ENCODE data around the gene PPP1R14C. TPM values are rescaled to one million over a fixed set of nuclear protein-coding genes. Genes with fewer than 3 reads are reported as not detected.

The PPP1R14C gene
- total RNA-seq, 1 donor, result 3.6 TPM

- Histone ChIP-seq H3K27ac (ENCODE audit: low read depth, low read length) (no peak overlapping the region), H2AFZ (ENCODE audit: low read length) (no peak overlapping the region), H3K4me3 (ENCODE audit: insufficient read depth, low read length) (no peak overlapping the region), H3K27me3 (ENCODE audit: insufficient read depth, low read length) (no peaks in the 10 kb centered on the region), H3K79me2 (ENCODE audit: insufficient read depth, low read length) (no peaks in the 10 kb centered on the region), H3K36me3 (ENCODE audit: insufficient read depth, low read length) (no peaks in the 10 kb centered on the region), H3K9me3 (ENCODE audit: low read depth, low read length) (no peaks in the 10 kb centered on the region), H3K4me1 (ENCODE audit: insufficient read depth, low read length) (no peaks in the 10 kb centered on the region), H4K20me1 (ENCODE audit: insufficient read depth, low read length) (no peaks in the 10 kb centered on the region), H3K4me2 (ENCODE audit: insufficient read depth, low read length) (no peak overlapping the region)
- TF ChIP-seq CTCF (IDR thresholded peaks at IDR 0.05; ENCODE audit: extremely low read depth, low read depth, low read length), result no peak
- DNase-seq (ENCODE audit: insufficient read length, low spot score, missing footprints), result no peak
Observed at GRCh38 chr6:150220634-150221551, 78.0 kb downstream of the PPP1R14C start.

GRCh38 chr6:150224820-150225219 lies 82.0 kb downstream of the PPP1R14C start:
- Histone ChIP-seq H3K9me3 (ENCODE audit: low read depth, low read length) (no peaks in the 10 kb centered on the region), H3K4me2 (ENCODE audit: insufficient read depth, low read length) (no peak overlapping the region), H2AFZ (ENCODE audit: low read length) (no peak overlapping the region), H3K27me3 (ENCODE audit: insufficient read depth, low read length) (no peaks in the 10 kb centered on the region), H3K4me1 (ENCODE audit: insufficient read depth, low read length) (peaks cover 6% of the 10 kb centered on the region), H3K36me3 (ENCODE audit: insufficient read depth, low read length) (no peaks in the 10 kb centered on the region), H3K4me3 (ENCODE audit: insufficient read depth, low read length) (no peak overlapping the region), H3K79me2 (ENCODE audit: insufficient read depth, low read length) (no peaks in the 10 kb centered on the region), H3K27ac (ENCODE audit: low read depth, low read length) (no peak overlapping the region), H4K20me1 (ENCODE audit: insufficient read depth, low read length) (no peaks in the 10 kb centered on the region)
- DNase-seq (ENCODE audit: insufficient read length, low spot score, missing footprints), result no peak
- no peak for TF ChIP-seq CTCF (IDR thresholded peaks at IDR 0.05; ENCODE audit: extremely low read depth, low read depth, low read length)

- Histone ChIP-seq H3K4me1 (ENCODE audit: insufficient read depth, low read length) (peaks cover 28% of the 10 kb centered on the region), H3K27ac (ENCODE audit: low read depth, low read length) (no peak overlapping the region), H3K9me3 (ENCODE audit: low read depth, low read length) (no peaks in the 10 kb centered on the region), H2AFZ (ENCODE audit: low read length) (no peak overlapping the region), H3K79me2 (ENCODE audit: insufficient read depth, low read length) (no peaks in the 10 kb centered on the region), H3K36me3 (ENCODE audit: insufficient read depth, low read length) (no peaks in the 10 kb centered on the region), H3K27me3 (ENCODE audit: insufficient read depth, low read length) (no peaks in the 10 kb centered on the region), H4K20me1 (ENCODE audit: insufficient read depth, low read length) (no peaks in the 10 kb centered on the region), H3K4me2 (ENCODE audit: insufficient read depth, low read length) (no peak overlapping the region), H3K4me3 (ENCODE audit: insufficient read depth, low read length) (no peak overlapping the region)
- no peak for DNase-seq (ENCODE audit: insufficient read length, low spot score, missing footprints)
- TF ChIP-seq CTCF (IDR thresholded peaks at IDR 0.05; ENCODE audit: extremely low read depth, low read depth, low read length), result no peak
Observed at GRCh38 chr6:150227281-150227680, 84.4 kb downstream of the PPP1R14C start.

GRCh38 chr6:150228072-150228733 lies 85.4 kb downstream of the PPP1R14C start:
- Histone ChIP-seq H3K4me1 (ENCODE audit: insufficient read depth, low read length) (peaks cover 31% of the 10 kb centered on the region), H3K4me3 (ENCODE audit: insufficient read depth, low read length) (no peak overlapping the region), H3K27me3 (ENCODE audit: insufficient read depth, low read length) (no peaks in the 10 kb centered on the region), H4K20me1 (ENCODE audit: insufficient read depth, low read length) (no peaks in the 10 kb centered on the region), H3K27ac (ENCODE audit: low read depth, low read length) (no peak overlapping the region), H3K4me2 (ENCODE audit: insufficient read depth, low read length) (no peak overlapping the region), H3K79me2 (ENCODE audit: insufficient read depth, low read length) (no peaks in the 10 kb centered on the region), H2AFZ (ENCODE audit: low read length) (no peak overlapping the region), H3K9me3 (ENCODE audit: low read depth, low read length) (no peaks in the 10 kb centered on the region), H3K36me3 (ENCODE audit: insufficient read depth, low read length) (no peaks in the 10 kb centered on the region)
- no peak for DNase-seq (ENCODE audit: insufficient read length, low spot score, missing footprints)
- TF ChIP-seq CTCF (IDR thresholded peaks at IDR 0.05; ENCODE audit: extremely low read depth, low read depth, low read length), result no peak
